ENCODE results near the gene SNX18.

Gene SNX18

GRCh38 chr5:54589786-54590185 lies 72.2 kb downstream of the SNX18 start:
- no peak for DNase-seq

GRCh38 chr5:54590824-54591223 lies 73.3 kb downstream of the SNX18 start:
- no peak for DNase-seq

GRCh38 chr5:54593779-54594178 lies 76.2 kb downstream of the SNX18 start:
- no peak for DNase-seq

GRCh38 chr5:54594181-54594580 lies 76.6 kb downstream of the SNX18 start:
- no peak for DNase-seq

- DNase-seq: no peak
These were observed 78.2 kb downstream of the SNX18 start for GRCh38 chr5:54595721-54596120.

All from CD4-positive, alpha-beta T cell treated with Interleukin-6 for 4 hours (primary cell).